Smooth muscle cell of the umbilical artery (primary cell): Measurements from ENCODE around the gene KAT7. TPM values are rescaled to one million over a fixed set of nuclear protein-coding genes. Genes with fewer than 3 reads are reported as not detected.

Experiments
- total RNA-seq: library from RNA; depleted of rRNA; stranded (reverse); fragments of >200 nt; gene quantifications from 2 replicates; pipeline ENCODE4 v1.2.3, GENCODE V29; 2014

The KAT7 gene
- total RNA-seq = 19.9 and 37.0 TPM in 2 replicates

GRCh38 chr17:49788478-49789242 lies at the start of gene KAT7:
KAT7 (plus strand) TSS chr17:49788681; CDS start chr17:49788835, 154 bp downstream.

DNA sequence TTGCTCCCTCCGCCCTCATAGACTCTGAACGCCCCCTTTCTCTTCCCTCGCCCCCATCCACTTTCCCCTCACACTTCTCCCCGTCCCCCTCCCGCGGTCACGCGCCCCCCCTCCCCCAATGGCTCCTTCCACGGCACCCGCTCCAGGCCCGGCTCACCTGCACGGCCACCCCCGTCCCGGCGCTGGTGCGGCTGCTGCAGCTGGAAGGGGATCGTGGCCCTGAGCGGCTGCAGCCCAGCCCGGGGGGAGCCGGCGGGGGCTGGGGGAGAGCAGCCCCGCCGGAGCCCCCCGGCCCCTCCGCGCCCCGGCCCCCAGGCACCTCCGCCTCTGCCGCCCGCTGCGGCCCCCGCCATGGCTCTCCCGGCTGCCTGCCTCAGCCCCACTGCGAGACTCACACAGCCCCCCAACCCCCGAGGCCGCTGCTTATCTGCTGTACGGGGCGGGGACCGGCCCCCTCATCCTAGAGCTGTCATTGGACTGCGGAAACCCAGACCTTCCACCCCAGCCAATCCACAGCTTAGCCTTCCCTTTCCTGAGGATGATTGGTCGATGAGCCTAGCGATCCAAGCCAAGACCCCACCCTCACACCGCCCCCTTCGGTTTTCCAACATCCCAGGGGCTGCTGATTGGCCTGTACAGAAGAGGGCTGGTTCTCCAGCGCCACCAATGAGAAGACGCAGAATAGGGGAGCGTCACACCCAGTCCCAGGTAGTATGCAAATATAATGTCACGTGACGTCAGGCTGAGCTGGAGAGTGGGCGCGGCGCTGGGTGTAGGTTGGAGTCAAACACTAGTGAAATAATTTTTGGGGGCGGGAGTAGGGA lies 24.5 kb upstream of the KAT7 start, which contains the start of gene FAM117A:
TSS of gene FAM117A (minus strand) at position 397 of the 824 bp plus-strand sequence. CDS start at position 353, 44 bp downstream.

GRCh38 chr17:49848019-49848473 lies 59.6 kb downstream of the KAT7 start, which contains the start of gene TAC4:
TAC4 (minus strand) TSS chr17:49848069; CDS start chr17:49848017, 52 bp downstream.

Other genes starting within 250 kb of the KAT7 start
- gene NXPH3, start 212.8 kb upstream of the KAT7 start, total RNA-seq = not detected in 2 replicates
- 62.5 and 63.0 TPM in 2 replicates for gene SPOP, start 110.6 kb upstream of the KAT7 start, total RNA-seq
- 39.1 and 60.9 TPM in 2 replicates for gene SLC35B1, start 80.7 kb upstream of the KAT7 start, total RNA-seq
- gene FAM117A, start 24.6 kb upstream of the KAT7 start, total RNA-seq = 3.9 and 4.0 TPM in 2 replicates
- gene TAC4, start 59.4 kb downstream of the KAT7 start, total RNA-seq = not detected in 2 replicates
- gene DLX4, start 180.5 kb downstream of the KAT7 start, total RNA-seq = not detected in 2 replicates
- not detected in 2 replicates for gene DLX3, start 206.5 kb downstream of the KAT7 start, total RNA-seq